Suppressor macrophage treated with lipopolysaccharide for 1 hour (primary cell): ENCODE results near the gene PLA2G4E.

Source experiments
- DNase-seq, 3 donors: peaks; one replicate each; pipeline ENCODE4 v3.0.0-alpha.2; 2020 to 2022

The PLA2G4E gene

DNA sequence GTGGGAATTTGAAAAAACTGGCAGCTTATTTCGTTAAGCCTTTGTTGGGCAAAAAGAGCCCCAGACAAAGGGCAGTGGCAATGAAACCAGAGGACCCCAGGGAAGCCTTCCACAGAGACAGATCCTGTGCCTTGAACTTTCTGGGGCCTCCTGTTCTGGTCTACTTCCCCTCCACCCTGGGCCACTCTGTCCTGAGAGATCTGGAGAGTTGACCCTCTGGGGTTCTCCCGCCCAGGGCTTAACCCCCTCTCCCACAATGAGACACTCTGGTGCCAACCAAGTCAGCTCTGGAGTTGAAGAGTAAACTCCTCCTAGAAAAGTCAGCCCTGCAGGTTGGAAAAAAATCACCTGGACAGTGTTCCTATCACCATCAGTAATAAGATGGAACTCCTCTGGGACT, 69.3 kb downstream of the PLA2G4E start:
- DNase-seq: no peak

DNA sequence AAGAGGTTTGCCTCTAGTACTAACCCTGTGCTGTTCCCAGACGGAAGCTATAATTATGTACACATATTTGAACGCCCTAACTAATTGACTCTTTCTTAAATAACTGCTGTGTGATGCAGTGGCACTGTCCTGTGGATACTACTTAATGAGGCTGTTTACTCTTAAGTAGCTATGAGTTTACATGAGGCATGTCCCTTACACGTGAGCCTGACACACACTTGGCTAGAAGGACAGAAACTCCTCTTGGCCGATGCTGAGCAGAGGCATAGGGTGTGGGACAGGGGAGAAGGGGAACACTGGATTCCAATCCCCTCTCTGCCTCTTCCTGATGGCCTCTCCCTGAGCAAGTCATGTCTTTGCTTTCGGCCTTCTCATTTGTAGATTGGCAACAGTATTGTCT, 70.4 kb downstream of the PLA2G4E start:
- DNase-seq: no peak

DNA sequence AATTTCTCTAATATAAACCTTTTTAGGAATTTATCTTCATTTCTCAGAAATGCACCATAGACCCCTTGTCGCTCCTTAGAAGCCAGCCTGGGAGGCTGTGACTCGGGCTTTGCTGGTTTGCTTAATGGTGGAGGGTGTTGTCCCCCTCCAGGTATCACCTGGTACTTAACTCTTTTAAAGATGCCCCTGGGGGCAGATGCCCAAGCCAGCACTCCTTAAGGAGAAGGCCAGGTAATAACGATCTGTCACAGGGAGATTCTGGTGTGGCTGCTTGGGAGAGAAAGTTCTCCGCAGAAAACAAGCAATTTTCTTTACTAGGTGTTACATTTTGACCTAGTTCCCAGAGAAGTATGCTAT, 70.7 kb downstream of the PLA2G4E start:
- no peak for DNase-seq

DNA sequence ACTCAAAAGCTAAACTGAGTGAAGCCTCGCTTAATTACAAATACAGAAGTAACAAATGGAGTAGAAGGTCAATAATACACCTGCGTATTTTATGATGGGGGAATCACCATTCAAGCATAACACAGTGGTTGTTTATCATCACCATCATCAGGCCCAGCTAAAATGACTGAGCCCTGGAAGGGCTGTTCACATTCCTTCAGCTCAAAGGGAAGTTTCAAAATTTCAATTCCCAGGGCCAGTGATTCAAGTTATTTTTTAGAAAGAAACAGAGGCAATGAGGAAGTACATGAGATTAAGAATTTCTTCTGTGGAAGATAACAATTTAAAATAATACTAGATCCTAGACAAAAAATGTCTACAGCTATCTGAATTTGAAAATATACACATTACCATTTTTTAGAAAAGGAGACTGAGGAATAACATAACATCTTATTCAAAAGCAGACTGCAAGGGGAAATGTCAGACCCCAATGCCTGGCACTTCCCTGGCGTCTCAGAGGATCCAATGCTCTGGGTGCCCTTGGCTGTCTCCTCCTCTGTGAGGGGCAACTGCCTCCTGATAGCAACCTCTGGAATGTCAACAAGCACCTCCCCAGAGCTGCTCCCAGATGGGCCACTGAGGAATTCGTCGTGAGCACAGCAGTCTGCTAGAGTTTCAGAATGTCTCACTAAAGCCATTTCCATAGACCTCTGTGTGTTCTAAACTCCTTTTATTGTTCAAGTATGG, 71.3 kb downstream of the PLA2G4E start:
- DNase-seq: peak; percentile 35 to 63 (median 62)

DNA sequence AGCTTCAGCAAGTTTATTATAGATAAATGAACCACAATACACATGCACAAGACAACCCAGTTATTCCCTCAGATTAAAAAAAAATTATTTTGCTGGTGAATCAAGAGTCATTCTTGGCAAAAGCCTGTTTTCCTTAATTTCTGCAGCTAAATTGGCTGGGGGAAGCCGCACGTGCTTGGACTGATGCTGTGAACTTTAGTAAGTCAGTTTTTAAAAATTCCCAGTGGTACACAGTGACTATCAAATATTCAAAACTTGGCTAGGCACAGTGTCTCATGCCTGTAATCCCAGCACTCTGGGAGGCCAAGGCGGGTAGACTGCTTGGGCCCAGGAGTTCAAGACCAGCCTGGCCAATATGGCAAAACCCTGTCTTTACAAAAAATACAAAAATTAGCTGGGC, 72.4 kb downstream of the PLA2G4E start:
- no peak for DNase-seq

DNA sequence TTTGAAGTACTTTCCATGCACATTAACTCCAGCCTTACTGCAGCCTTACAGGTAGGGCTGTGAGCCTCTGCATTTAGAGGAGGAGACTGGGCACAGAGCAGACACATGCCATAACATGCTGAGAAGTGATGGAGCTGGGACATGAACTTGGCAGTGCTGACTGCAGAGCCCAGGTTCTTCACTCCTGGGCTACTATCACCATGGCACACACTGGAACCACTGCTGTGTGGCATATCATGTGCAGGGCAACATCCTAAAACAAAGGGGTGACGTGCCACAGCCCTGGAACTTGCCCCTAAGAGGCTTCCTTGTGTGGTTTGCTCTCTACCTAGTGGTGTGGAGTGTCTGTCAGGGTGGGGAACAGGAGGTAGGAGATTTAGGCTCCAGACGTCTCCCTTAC, 73.9 kb downstream of the PLA2G4E start:
- no peak for DNase-seq

DNA sequence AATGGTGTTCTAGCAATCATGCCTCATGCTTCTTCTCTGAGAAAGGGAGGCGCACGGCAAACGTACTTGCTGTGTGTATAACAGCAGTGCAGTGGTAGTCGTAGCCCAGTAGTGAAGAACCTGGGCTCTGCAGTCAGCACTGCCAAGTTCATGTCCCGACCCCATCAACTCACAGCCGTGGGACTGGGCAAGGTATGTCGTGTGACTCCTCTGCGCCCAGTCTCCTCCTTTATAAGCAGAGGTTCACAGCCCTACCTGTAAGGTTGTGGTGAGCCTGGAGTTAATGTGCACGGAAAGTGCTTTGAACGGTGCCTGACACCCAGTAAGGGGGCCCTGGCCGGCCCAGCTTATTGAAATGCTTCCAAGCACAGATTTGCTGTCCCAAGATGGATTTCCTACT, 75.1 kb downstream of the PLA2G4E start:
- DNase-seq: no peak

DNA sequence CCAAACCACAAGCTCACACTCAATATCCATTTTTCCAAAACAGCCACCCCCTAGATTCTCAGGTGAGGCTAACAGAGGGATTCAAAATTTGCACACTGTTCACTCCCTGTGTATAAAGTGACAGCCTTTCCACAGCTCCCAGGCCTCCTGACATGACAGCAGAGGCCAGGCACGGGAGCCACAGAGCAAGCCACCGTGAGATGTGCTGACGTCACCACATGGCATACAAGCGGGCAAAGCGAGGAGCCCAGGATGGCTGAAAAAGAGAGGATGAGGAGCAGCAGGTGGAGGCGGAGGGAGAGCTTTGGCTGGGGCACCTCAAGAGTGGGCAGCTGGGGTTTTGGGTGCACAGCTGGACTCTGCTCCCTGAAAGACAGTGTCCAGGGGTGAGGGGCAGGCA, 75.6 kb downstream of the PLA2G4E start:
- no peak for DNase-seq

DNA sequence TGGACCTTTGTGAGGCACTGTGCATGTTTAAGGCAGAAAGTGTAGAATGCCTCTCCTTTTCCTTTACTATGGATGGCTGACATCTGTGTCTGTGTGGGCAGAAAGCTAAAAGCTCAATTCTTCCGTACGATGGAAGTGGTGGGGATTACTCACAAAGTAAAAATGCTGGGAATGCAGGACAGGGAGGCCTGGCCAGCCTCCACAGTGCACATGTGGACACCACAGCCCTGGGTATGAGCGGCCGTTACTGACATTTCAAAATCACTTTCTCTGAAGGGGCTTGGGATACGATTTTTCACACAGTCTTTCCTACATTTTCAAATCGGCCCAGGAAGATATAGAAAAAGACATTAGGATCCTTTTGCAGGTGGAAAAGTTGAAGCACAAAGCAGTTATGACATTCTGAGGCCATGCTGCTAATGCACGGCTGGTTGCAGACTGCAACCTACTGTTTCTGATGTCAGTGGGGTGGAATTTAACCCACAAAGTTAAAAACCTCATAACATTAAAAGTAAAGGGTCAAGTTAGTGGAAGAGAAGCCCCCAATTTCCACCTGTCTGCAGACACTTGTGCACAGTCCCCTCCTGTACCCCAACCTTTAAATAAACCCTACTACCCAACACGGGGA, 76.4 kb downstream of the PLA2G4E start:
- no peak for DNase-seq

DNA sequence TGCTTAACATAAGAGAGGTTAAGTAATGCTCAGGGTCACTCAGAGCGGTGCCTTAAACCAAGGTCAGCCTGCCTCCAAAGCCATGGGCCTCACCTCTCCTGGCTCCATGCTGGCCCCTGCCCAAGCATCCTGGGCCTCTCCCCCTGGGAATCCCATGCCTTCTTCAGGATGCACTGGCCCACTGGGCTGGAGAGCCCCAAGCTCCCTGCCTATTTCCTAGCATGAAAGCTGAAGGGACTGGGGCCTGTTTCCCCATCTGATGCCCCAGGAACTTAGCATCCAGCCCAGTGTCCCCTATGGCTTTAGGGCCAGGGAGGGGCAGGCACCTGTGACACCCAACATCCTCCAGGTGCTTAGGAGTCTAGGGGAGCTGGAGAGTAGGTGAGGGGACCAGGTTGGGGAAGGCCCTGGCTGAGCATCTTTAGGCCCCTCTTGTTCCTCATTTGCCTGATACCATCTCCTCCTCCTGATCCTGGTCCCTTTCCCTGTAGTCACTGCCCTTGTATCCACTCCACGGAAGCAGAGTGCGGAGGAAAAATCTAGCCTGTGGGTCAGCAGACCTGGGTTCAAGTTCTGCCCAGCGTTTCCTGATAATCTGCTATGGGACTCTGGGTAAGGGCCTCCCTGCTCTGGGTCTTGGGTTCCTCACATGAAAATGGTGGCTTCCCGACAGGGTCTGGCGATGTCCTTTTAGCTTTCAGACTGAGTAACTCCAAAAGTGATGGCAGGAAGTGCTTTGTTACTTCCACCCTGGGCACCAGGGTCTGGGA, 77.1 kb downstream of the PLA2G4E start:
- no peak for DNase-seq

DNA sequence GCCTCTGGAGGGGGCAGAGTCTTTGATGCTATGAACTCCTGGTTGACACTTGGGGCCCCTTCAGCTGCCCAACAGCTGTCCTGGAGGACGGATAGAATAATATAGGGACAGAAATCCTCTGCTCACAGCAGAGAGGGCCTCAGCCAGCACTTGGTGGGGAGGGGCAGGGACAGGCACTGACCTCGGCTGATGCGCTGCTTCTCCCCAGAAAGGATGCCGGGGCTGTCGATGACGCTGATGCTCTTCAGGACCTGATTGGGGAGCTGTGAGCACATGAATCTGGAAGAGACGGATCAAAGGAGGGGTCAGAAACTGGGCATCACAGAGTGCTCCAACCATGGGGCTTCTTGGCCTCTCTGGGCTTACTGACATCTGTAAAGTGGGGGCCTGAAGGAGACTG, 78.0 kb downstream of the PLA2G4E start:
- DNase-seq: no peak

DNA sequence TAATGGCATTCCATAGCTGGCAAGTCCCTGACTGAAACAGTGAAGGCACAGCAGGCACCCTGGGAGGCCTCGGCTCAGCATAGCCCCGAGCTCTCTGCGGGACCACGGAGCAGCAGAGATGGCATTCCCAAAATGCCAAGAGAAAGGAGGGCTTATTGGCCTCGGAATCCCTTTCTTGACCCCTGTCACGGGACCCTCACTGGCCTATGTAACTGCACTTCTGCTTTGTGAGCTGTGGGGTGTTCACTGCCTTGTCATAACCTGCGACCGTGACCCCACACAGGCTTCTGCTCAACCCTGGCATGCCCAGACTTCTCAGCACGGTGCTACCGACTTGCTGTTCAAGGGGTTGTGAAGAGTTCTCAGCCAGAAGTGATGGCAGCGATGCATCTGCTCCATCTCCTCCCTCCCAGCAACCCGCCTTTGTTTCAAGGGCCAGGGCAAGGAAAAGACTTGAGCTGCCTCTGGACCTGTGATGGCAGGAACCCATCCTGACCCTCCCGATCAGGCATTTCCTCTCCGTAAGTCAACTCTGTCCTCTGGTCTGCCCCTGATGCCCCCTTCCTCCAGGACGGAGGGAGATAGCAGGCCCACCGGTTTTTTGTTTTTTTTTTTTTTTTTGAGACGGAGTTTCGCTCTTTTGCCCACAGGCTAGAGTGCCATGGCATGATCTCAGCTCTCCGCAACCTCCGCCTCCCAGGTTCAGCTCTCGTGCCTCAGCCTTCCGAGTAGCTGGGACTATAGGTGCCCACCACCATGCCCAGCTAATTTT, 79.0 kb downstream of the PLA2G4E start:
- DNase-seq: no peak

DNA sequence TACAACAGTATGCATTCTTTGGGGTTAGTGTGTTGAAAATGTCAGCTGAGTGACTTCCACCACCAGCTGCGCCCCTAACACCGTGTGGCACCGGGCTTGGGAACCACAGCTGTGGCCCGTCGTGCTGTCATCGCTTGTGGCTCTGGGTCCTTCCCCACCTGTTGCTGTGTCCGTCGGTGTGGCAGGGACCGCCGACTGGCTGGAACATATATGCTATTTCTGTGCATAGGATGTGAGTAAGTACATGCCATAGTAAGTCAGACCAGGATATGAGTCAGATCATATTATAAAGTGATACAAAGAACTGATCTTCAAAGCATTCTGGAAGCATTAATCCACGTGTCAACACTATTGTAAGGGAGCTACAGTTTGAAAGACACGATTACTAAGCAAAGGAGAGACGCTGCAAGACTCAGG, 80.4 kb downstream of the PLA2G4E start:
- DNase-seq: no peak

DNA sequence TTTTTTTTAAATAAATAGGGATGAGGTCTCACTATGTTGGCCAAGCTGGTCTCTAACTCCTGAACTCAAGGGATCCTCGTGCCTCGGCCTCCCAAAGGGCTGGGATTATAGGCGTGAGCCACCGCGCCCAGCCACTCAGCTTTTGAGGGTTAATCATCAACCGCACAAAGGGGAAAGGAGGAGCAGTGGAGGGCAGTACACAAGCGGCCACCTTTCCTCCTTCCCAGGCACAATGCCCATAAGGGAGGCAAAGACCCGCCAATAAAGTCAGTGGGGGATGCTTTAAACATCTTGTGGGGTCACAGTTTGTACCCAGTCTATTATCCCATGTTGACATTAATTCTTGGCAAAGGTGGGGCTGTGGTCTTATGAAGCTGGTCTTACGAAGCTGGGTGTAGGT, 80.9 kb downstream of the PLA2G4E start:
- DNase-seq: no peak

DNA sequence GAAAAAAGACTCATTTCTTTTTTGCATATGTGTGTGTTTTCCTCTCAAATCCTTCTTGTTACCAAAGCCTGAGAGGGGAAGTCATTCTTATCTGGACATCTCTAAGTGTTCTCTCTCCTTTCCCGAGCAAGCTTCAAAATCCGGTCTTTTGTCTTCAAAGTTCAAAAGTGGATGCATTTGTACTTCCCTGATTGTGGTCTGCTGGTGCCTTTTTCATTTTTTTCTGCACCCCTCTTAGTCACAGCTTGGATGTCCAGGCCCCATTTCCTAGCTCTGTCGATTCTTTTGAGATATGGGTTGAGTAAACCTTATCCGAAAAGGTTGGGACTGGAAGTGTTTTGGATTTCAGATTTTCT, 83.3 kb downstream of the PLA2G4E start:
- peak; percentile 30 to 62 (median 61) for DNase-seq

DNA sequence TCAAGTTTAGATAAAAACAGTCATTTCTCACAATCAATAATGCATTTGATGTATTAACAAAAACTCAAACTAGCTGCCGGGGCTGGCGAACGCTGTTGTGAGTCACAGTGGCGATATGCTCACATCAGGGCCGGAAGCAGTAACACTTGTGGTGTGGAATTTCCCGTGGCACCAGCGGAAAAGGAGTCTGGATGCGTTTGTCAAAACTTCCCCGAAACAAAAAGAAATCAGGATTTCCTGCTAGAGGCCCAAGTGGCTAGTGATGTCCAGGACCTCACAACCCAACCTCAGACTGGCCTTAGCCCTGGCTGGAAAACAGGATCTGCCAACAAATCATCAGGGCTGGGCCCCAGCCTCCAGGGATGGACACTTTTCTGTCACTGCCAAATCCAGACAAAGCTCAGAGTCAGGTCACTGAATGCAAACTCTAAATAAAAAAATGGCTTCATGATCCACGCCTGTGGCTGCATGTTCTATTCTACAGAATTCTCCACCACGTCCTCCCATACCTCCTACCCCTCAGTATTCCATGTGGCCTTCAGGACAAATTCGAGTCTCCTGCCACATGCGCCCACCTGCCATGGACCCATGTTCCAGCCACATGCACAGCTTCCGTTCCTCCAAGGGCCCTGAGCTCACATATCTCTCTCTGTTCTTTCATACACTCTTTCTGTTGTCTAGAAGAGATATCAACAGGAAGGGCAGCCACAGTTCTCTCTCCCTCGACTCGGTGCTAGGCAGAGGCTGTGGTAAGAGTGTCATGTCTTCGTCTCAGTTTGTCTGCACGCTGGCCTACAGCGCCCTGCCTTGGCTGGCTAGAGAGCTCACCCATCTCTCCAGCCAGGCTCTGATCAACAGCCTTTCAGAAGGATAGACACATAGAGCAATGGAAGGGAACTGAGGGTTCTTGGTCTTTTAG, 83.9 kb downstream of the PLA2G4E start:
- DNase-seq: peak; percentile 89 to 97 (median 95)

DNA sequence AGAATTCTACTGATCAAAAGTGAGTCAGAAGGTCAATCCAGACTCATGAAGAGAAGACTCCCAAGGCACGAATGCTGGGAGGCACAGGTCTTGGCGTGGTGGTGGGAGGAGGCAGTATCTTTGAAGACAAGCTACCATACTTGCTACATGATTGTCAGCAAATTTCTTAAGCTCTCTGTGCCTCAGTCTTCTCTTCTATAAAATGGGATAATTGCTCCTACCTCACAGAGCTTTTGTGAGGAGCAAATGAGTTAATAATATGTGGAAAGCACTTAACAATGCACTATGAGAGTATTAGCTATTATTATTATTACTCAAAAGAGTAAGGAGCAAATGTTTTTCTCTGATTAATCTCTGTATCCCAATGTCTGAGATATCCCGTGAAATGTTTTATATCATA, 84.7 kb downstream of the PLA2G4E start:
- no peak for DNase-seq

DNA sequence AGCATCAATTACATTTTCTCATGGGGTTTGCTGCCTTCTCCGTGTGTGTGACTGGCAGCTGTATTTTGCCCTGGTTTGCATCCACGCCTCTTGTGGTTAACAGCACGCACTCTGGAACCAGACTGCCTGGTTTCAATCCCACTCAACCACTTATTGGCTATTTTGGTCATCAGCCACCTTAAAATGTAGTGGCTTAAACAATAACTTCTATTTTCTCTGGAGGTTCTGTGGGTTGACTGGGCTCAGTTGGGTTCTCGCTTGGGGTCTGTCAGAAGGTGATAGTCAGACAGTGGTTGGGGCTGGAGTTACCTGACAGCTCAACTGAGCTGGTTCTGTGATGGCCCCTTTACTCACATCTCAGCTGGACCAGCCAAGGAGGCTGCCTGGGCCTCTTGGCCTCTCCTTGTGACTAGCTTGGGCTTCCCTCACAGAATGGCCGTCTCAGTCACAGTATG, 85.2 kb downstream of the PLA2G4E start:
- DNase-seq: no peak

DNA sequence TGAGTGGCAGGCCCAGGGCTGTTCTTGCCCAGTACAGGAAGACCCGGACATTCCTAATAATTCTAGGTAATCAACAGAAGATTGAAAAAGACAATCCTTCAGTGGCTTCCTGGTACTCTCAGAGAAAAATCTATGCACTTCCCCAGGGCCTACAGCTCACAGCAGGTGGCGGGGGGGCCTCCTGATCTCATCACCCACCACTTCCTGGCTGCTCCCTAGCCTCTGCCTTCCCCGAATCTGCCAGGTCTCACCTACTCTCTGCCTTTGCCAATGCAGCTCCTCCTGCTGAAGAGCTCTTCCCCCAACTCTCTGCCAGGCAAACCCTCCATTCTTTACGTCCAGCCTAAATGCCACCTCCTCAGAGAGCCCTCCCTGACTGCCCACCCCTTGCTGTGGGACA, 86.0 kb downstream of the PLA2G4E start:
- peak in 2 of 3 donors; percentile 35 to 42 for DNase-seq

DNA sequence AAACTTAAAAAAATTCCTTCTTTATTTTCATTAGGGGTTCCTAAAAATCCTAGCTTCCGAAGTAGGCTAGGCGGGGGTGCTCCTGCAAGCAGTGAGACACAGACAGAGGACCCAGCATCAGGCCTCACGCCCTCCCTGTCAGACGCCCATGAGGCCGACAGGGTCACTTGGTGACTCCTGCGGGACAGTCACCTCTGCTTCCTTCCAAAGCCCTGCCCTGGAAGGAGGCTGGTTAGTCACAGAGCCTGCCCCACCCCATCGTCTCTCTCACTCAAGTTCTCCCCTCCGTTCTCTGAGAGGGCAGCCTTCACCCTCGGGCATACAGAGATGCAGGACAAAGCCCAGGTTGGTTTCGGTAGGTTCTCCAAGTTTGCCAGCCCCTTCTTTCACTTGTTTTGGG, 87.1 kb downstream of the PLA2G4E start:
- DNase-seq: peak; percentile 71 to 80 (median 77)

DNA sequence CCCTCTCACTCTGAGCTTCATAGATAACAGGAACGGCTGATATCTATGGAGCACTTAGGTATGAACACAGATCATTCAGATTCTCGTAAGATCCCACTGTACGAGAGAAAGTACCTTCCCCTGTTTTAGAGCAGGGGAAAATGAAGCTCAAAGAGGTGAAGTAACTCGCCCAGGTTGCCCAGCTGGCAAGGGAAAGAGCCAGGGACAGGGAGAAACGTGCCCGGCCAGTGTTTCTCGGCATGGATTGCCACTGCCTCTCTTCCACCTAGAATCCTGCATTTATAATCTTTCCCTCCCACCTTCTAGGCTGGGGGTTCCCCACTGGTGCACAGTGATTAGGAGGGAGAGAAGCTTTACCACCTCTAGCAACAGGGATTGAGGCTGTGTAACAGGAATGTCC, 87.5 kb downstream of the PLA2G4E start:
- DNase-seq: no peak
